Pancreas (tissue), 10 donors: ENCODE measurements around the gene CARD9. TPM values are rescaled to one million over a fixed set of nuclear protein-coding genes. Genes with fewer than 3 reads are reported as not detected.

Experiments
- ATAC-seq, 4 donors: fragments of 200-7000 bp; cut with Tn5 transposase; one replicate each; pipeline versions ENCODE4 v1.8.0 to v1.9.1; 2020; ENCODE audit warnings: mild to moderate bottlenecking in 4 of 4, moderate library complexity in 4 of 4
- DNase-seq, 6 donors: peaks; one replicate each; pipeline ENCODE4 v3.0.0-alpha.2; 2020
- FAIRE-seq: peaks from 2 replicates; lab custom pipeline; 2012; peaks lifted over from hg19 to GRCh38; lab: Jason Lieb, UNC
- H3K27ac ChIP-seq, 4 donors: fragments of 200-600 bp; sonication (generic); 1 replicate in 3 of 4; 2 replicates in 1 of 4; pipeline versions ENCODE4 v1.5.0 to v1.8.0; 2020
- H3K27me3 ChIP-seq, 4 donors: fragments of 200-600 bp; one replicate each; pipeline ENCODE4 v1.8.0; 2021
- H3K36me3 ChIP-seq, 3 donors: fragments of 200-600 bp; sonication (generic) in 1 of 3; one replicate each; pipeline versions ENCODE4 v1.5.0 to v1.8.0; 2020 to 2021
- H3K4me1 ChIP-seq, 3 donors: fragments of 200-600 bp; one replicate each; pipeline ENCODE4 v1.8.0; 2021
- H3K4me3 ChIP-seq, 4 donors: fragments of 200-600 bp; sonication (generic) in 2 of 4; one replicate each; pipeline versions ENCODE4 v1.5.0 to v1.8.0; 2020 to 2021
- H3K9me3 ChIP-seq, 4 donors: fragments of 200-600 bp; one replicate each; pipeline ENCODE4 v1.8.0; 2021
- WGBS, 2 donors: extraction: QIAGEN DNeasy Blood & Tissue Kit; methylation state at CpG; one replicate each; pipeline ENCODE4 v1.1.7; 2013; 5-methylcytosine and 5-hydroxymethylcytosine counted together
- intact Hi-C, 3 donors: fragments of 100-400 bp; cut with DNase I; formaldehyde crosslinking; loops; one replicate each; pipeline versions ENCODE4 v1.11.1 to v1.14.2; 2022
- polyA plus RNA-seq, 2 donors: library from polyadenylated mRNA; stranded (reverse); fragments of 200-250 nt; gene quantifications; one replicate each; pipeline ENCODE4 v1.2.3, GENCODE V29; 2013
- total RNA-seq, 6 donors: library from RNA; stranded (reverse); fragmentation: NEBNext Ultra II Directional in 4 of 6; extraction: Animal tissue kit (Norgen Biotek cat#: 25700) in 4 of 6; gene quantifications; one replicate each; pipeline versions ENCODE4 v1.2.1 to v1.2.4, GENCODE V29; 2021 to 2023
- TF ChIP-seq, protein P1 (sequence below), 4 donors: fragments of 200-600 bp; sonication (generic) in 3 of 4; IDR thresholded peaks; one replicate each; pipeline versions ENCODE4 v1.5.0 to v1.8.0; 2021; ENCODE audit warnings: antibody characterized with exemption in 4 of 4
- donor health status: healthy with polysubstance abuse.
- donor health status: DM: no; HTN: no; CAD: no; lungs with moderate emphysema.
- donor health status: DM: no; HTN: no; CAD: no.
- donor health status: control.
- donor health status: control.
- donor health status: Bipolar disorder and iron deficiency.
- donor health status: DM: yes; HTN: yes; CAD: no.
- donor health status: DM: no; HTN: no; CAD: no.
- donor health status: DM: no; HTN: no; CAD: no.
- donor health status: DM: yes; HTN: yes; CAD: no.

CARD9 gene
- total and polyA plus RNA-seq, 8 donors: 0.23 to 5.1 (median 1.1) TPM

DNA sequence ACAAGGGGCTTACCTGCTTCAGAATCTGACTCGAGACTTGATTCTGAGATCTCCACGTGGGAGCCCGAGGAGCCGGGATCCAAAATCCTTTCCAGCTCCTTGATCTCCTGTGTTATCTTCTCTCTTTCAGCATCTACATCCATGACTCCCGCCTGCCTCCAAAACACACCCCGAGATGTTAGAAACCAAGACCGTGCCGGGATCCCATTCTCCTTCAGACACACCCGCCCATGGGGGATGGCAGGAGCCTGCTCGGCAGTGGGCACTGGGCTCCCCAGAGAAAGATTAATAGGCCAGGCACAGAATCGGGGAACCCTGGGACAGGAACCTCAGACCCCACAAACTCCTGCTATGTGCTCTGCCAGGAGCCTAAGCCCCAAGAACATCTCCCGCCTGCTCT is 24.8 kb upstream of the CARD9 start:
- H3K9me3 ChIP-seq: no peaks in the 10 kb centered on the region
- peaks cover 0 to 11% (median 7%) of the 10 kb centered on the region in 3 donors for H3K4me1 ChIP-seq
- intact Hi-C loops: no loop called here
- DNase-seq: peak in 1 of 6 donors; percentile 56
- H3K4me3 ChIP-seq: no peak overlapping the region
- H3K27me3 ChIP-seq: no peaks in the 10 kb centered on the region
- peaks cover 0 to 26% (median 25%) of the 10 kb centered on the region in 3 donors for H3K36me3 ChIP-seq
- no peak overlapping the region for H3K27ac ChIP-seq
- TF ChIP-seq, protein P1, sequence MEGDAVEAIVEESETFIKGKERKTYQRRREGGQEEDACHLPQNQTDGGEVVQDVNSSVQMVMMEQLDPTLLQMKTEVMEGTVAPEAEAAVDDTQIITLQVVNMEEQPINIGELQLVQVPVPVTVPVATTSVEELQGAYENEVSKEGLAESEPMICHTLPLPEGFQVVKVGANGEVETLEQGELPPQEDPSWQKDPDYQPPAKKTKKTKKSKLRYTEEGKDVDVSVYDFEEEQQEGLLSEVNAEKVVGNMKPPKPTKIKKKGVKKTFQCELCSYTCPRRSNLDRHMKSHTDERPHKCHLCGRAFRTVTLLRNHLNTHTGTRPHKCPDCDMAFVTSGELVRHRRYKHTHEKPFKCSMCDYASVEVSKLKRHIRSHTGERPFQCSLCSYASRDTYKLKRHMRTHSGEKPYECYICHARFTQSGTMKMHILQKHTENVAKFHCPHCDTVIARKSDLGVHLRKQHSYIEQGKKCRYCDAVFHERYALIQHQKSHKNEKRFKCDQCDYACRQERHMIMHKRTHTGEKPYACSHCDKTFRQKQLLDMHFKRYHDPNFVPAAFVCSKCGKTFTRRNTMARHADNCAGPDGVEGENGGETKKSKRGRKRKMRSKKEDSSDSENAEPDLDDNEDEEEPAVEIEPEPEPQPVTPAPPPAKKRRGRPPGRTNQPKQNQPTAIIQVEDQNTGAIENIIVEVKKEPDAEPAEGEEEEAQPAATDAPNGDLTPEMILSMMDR (IDR thresholded peaks at IDR 0.05): no peak
- 84 to 92% methylated on average over 12 of the region's 12 CpGs for WGBS, 2 donors
- no peak for FAIRE-seq
- ATAC-seq: no peak

DNA sequence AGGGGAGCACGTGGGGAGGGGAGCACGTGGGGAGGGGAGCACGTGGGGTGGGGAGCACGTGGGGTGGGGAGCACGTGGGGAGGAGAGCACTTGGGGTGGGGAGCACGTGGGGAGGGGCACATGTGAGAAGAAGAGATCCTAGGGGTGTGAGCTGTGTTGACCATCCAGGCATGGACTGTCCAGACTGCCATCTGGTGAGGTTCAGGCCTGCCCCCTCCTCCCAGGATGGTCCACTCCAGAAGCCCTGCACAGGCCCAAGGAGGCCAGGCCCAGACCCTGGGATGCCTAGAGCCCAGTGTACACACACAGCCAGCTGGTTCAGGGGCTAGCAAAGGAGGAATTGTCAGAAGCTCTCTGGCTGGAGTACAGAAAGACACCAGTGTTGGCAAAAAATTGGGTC is 24.2 kb upstream of the CARD9 start:
- no peaks in the 10 kb centered on the region for H3K27me3 ChIP-seq
- peaks cover 0 to 26% (median 26%) of the 10 kb centered on the region in 3 donors for H3K36me3 ChIP-seq
- FAIRE-seq (no peak), ATAC-seq (no peak), DNase-seq (peak in 1 of 6 donors; percentile 54)
- H3K9me3 ChIP-seq: no peaks in the 10 kb centered on the region
- 63 to 79% methylated on average over 6 of the region's 6 CpGs for WGBS, 2 donors
- intact Hi-C loops: no loop called here
- H3K27ac ChIP-seq: no peak overlapping the region
- TF ChIP-seq, protein P1 (IDR thresholded peaks at IDR 0.05): no peak
- peaks cover 0 to 11% (median 7%) of the 10 kb centered on the region in 3 donors for H3K4me1 ChIP-seq
- H3K4me3 ChIP-seq: no peak overlapping the region

DNA sequence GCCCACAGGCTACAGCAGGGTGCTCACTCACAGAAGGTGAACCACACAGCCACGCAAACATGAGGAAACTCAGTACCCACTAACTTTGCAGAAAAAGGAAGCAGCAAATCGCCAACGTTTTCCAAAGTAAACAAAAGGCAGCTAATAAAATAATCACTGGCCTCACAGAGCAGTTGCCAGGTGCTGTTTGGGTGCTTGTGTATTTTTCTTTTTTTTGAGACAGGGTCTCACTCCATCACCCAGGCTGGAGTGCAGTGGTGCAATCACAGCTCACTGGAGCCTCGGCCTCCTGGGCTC is 22.7 kb upstream of the CARD9 start:
- TF ChIP-seq, protein P1 (IDR thresholded peaks at IDR 0.05): no peak
- Histone ChIP-seq H3K4me1 (peaks cover 0 to 11% (median 7%) of the 10 kb centered on the region in 3 donors), H3K27me3 (no peaks in the 10 kb centered on the region), H3K9me3 (no peaks in the 10 kb centered on the region), H3K27ac (no peak overlapping the region), H3K4me3 (no peak overlapping the region), H3K36me3 (peaks cover 0 to 39% (median 31%) of the 10 kb centered on the region in 3 donors)
- ATAC-seq: no peak
- intact Hi-C loops: no loop called here
- 56 to 65% methylated on average over 4 of the region's 4 CpGs for WGBS, 2 donors
- no peak for FAIRE-seq
- no peak for DNase-seq

DNA sequence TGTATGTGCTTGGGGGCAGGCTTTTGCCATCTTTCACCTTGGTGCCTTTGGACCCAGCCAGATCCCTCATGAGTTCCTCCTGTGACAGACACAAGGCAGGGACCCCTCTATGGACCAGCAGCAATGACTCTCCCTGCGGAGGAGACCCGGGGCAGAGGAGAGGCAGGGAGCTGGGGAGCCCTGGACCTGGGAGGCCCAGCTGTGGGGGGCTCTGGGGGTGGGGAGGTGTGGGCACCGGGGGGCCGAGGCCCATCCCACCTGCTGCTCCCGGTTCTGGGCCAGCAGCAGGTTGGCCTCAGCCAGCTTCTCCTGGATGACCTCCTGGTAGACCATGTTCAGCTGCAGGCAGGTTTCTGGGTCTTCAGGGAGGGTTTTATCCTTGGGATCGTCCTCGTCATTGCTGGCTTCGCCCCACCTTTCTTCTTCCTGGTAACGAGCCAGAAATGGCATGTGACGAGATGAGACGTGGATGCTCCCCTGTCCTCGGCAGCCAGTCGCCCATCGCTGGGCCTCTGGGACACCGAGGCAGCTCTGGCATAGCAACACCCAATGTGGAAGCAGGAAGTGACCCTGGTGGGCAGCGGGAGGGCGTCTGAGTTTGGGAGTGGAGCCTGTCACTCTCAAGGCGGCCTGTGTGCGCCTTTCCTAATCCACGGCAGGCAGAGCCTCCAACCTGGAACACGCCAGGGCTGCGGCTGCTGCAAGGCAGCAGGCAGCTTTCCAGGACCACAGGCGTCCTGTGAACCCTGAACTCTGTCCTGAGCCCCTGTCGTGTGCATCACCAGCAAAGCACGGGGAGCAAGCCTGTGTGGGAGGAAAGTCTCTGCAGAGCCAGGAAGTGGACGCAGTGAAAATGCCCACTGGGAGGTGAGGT is 22.1 kb upstream of the CARD9 start:
- no peaks in the 10 kb centered on the region for H3K9me3 ChIP-seq
- peaks cover 0 to 9% (median 7%) of the 10 kb centered on the region in 3 donors for H3K4me1 ChIP-seq
- 86 to 87% methylated on average over 24 to 26 of the region's 26 CpGs for WGBS, 2 donors
- FAIRE-seq (no peak), DNase-seq (peak in 2 of 6 donors; percentile 47 to 65), ATAC-seq (no peak)
- H3K4me3 ChIP-seq: no peak overlapping the region
- TF ChIP-seq, protein P1 (IDR thresholded peaks at IDR 0.05): no peak
- H3K27ac ChIP-seq: no peak overlapping the region
- no peaks in the 10 kb centered on the region for H3K27me3 ChIP-seq
- peaks cover 0 to 39% (median 31%) of the 10 kb centered on the region in 3 donors for H3K36me3 ChIP-seq
- intact Hi-C loops: no loop called here

DNA sequence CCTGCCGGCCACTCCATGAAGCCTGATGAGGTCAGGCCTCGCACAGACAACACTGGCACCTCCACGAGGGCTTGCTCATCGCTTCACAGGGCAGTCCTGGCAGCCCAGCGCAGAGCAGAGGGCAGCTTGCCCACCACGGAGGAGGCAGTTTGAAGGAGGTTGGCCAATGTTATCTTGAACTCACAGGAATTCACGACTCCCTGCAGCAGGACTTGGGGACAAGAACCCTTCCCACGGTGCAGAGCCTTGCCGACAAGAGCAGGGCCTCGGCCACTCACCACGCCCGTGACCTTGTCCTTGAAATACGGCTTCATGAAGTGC is 21.5 kb upstream of the CARD9 start:
- intact Hi-C loops: no loop called here
- Histone ChIP-seq H3K4me3 (no peak overlapping the region), H3K27me3 (no peaks in the 10 kb centered on the region), H3K36me3 (peaks cover 0 to 40% (median 31%) of the 10 kb centered on the region in 3 donors), H3K9me3 (no peaks in the 10 kb centered on the region), H3K27ac (no peak overlapping the region), H3K4me1 (peaks cover 0 to 8% (median 7%) of the 10 kb centered on the region in 3 donors)
- WGBS, 2 donors: 86 to 89% methylated on average over 13 of the region's 13 CpGs
- ATAC-seq: no peak
- DNase-seq: no peak
- TF ChIP-seq, protein P1 (IDR thresholded peaks at IDR 0.05): no peak
- no peak for FAIRE-seq
